ENCODE measurements around the gene NFATC2.
"Not testable (repeated sequence)": the region's sequence is repeated elsewhere in the genome, so short reads cannot be mapped to it uniquely, and the experiment has no call there.

NFATC2 gene

GRCh38 chr20:51487565-51488268 is 54.8 kb downstream of the NFATC2 start:
- in situ Hi-C loops (cut with MboI; ENCODE audit: low pct_unique_long_range_greater_than_20kb, low sequenced_read_pairs): no loop called here
- no peak for DNase-seq

GRCh38 chr20:51487076-51487475 is 55.4 kb downstream of the NFATC2 start:
- DNase-seq: no peak
- in situ Hi-C loops (cut with MboI; ENCODE audit: low pct_unique_long_range_greater_than_20kb, low sequenced_read_pairs): no loop called here

- no peak for DNase-seq
Measured at GRCh38 chr20:51486197-51487005, 56.1 kb downstream of the NFATC2 start.

GRCh38 chr20:51484831-51485230 is 57.7 kb downstream of the NFATC2 start:
- in situ Hi-C loops (cut with MboI; ENCODE audit: low pct_unique_long_range_greater_than_20kb, low sequenced_read_pairs): no loop called here
- no peak for DNase-seq

More at GRCh38 chr20:51486197-51487005, 56.1 kb downstream of the NFATC2 start:
- in situ Hi-C loops (cut with MboI; ENCODE audit: low pct_unique_long_range_greater_than_20kb, low sequenced_read_pairs): no loop called here

- in situ Hi-C loops (cut with MboI; ENCODE audit: low pct_unique_long_range_greater_than_20kb, low sequenced_read_pairs): no loop called here
- no peak for DNase-seq
Measured at GRCh38 chr20:51484141-51484815, 58.2 kb downstream of the NFATC2 start.

GRCh38 chr20:51482836-51483473 is 59.6 kb downstream of the NFATC2 start:
- in situ Hi-C loops (cut with MboI; ENCODE audit: low pct_unique_long_range_greater_than_20kb, low sequenced_read_pairs): no loop called here
- DNase-seq: no peak

- no peak for DNase-seq
Measured at GRCh38 chr20:51481341-51481914, 61.1 kb downstream of the NFATC2 start.

GRCh38 chr20:51480507-51481270 is 61.8 kb downstream of the NFATC2 start:
- DNase-seq: no peak
- in situ Hi-C loops (cut with MboI; ENCODE audit: low pct_unique_long_range_greater_than_20kb, low sequenced_read_pairs): no loop called here

More at GRCh38 chr20:51481341-51481914, 61.1 kb downstream of the NFATC2 start:
- in situ Hi-C loops (cut with MboI; ENCODE audit: low pct_unique_long_range_greater_than_20kb, low sequenced_read_pairs): no loop called here

GRCh38 chr20:51476106-51476505 is 66.4 kb downstream of the NFATC2 start:
- DNase-seq; in situ Hi-C loops (cut with MboI; ENCODE audit: low pct_unique_long_range_greater_than_20kb, low sequenced_read_pairs): not testable (repeated sequence)

GRCh38 chr20:51473771-51474170 is 68.7 kb downstream of the NFATC2 start:
- DNase-seq: no peak
- in situ Hi-C loops (cut with MboI; ENCODE audit: low pct_unique_long_range_greater_than_20kb, low sequenced_read_pairs): no loop called here

GRCh38 chr20:51473256-51473655 is 69.3 kb downstream of the NFATC2 start:
- in situ Hi-C loops (cut with MboI; ENCODE audit: low pct_unique_long_range_greater_than_20kb, low sequenced_read_pairs): no loop called here
- DNase-seq: no peak

GRCh38 chr20:51470907-51471411 is 71.6 kb downstream of the NFATC2 start:
- no peak for DNase-seq
- in situ Hi-C loops (cut with MboI; ENCODE audit: low pct_unique_long_range_greater_than_20kb, low sequenced_read_pairs): no loop called here

GRCh38 chr20:51470499-51470820 is 72.1 kb downstream of the NFATC2 start:
- DNase-seq: no peak
- in situ Hi-C loops (cut with MboI; ENCODE audit: low pct_unique_long_range_greater_than_20kb, low sequenced_read_pairs): no loop called here

GRCh38 chr20:51469578-51470498 is 72.7 kb downstream of the NFATC2 start:
- DNase-seq: no peak

GRCh38 chr20:51469046-51469445 is 73.5 kb downstream of the NFATC2 start:
- in situ Hi-C loops (cut with MboI; ENCODE audit: low pct_unique_long_range_greater_than_20kb, low sequenced_read_pairs): no loop called here

More at GRCh38 chr20:51469578-51470498, 72.7 kb downstream of the NFATC2 start:
- in situ Hi-C loops (cut with MboI; ENCODE audit: low pct_unique_long_range_greater_than_20kb, low sequenced_read_pairs): no loop called here

GRCh38 chr20:51468636-51469035 is 73.9 kb downstream of the NFATC2 start:
- in situ Hi-C loops (cut with MboI; ENCODE audit: low pct_unique_long_range_greater_than_20kb, low sequenced_read_pairs): no loop called here
- DNase-seq: no peak

More at GRCh38 chr20:51469046-51469445, 73.5 kb downstream of the NFATC2 start:
- no peak for DNase-seq

- in situ Hi-C loops (cut with MboI; ENCODE audit: low pct_unique_long_range_greater_than_20kb, low sequenced_read_pairs): no loop called here
- no peak for DNase-seq
Measured at GRCh38 chr20:51467956-51468626, 74.4 kb downstream of the NFATC2 start.
